ENCODE results near the gene LRBA.

The LRBA gene

DNA sequence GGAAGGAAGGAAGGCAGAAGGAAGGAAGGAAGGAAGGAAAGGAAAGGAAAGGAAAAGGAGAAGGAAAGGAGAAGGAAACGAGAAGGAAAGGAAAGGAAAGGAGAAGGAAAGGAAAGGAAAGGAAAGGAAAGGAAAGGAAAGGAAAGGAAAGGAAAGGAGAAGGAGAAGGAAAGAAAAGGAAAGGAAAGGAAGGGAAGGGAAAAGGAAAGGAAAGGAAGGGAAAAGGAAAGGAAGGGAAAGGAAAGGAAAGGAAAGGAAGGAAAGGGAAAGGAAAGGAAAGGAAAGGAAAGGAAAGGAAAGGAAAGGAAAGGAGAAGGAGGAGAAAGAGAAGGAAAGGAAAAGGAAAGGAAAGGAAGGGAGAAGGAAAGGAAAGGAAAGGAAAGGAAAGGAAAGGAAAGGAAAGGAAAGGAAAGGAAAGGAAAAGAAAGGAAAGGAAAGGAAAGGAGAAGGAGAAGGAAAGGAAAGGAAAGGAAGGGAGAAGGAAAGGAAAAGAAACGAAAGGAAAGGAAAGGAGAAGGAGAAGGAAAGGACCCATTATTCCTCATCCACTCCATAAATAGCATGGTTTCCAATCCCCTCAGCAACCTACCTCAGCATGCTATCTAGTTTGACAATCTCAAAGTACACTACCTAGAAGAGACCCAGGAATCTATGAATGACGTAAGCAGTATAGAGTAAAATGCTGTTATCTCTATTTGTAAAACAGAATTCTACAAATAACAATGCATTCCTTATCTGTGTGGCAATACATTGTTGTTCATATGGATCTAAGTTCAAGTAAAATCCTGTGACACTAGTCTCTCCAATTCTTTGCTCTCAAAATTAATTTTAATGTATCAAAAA lies 209.7 kb downstream of the LRBA start:
- no peak for DNase-seq (ENCODE audit: low spot score)

DNA sequence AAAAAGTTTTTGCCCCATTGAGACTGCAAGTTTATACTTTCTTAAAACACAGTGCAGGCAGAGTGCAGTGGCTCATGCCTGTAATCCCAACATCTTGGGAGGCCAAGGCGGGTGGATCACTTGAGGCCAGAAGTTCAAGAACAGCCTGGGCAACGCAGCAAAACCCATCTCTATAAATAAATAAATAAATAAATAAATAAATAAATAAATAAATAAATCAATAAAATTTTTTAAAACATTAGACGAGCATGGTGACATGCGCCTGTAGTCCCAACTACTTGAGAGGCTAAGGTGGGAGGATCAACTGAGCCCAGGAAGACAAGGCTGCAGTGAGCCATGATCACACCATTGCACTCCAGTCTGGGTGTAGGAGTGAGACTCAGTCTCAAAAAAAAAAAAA lies 213.3 kb downstream of the LRBA start:
- no peak for DNase-seq (ENCODE audit: low spot score)

DNA sequence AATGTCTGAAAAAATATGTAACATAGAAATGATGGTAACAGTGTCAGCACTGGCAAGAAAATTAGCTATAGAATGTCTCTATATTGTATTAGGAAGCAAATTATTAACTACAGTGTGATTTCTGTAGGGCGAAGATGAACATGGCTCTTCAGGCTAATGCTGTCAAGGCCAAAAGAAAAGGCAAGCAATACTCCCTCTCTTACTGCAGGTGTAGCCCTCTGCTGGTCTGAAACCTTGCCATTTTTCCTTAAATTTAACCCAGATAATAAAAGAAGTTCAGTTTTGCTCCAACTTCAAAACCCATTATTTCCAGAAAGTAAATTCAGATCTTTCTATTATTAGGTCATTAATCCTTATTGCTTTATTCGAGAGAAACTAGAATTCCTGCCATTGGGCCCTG lies 215.9 kb downstream of the LRBA start:
- DNase-seq (ENCODE audit: low spot score): no peak

DNA sequence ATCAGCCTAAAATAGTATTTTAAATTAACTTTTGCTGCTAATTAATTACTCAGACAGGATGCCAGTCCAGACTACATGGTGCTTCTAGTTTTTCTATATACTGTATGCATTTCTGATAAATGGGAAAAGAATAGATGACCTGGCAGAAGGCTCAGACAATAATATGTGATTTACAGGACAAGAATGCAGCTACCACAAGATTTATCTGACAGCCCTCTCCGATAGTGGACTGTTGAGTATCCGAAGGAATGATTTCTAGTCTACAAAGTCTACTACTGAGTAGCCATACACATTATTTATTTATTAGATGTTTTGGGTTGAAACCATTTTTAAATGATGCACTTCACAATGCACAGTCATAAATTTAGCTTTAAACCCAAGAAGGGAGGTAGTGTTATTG lies 220.4 kb downstream of the LRBA start:
- no peak for DNase-seq (ENCODE audit: low spot score)

DNA sequence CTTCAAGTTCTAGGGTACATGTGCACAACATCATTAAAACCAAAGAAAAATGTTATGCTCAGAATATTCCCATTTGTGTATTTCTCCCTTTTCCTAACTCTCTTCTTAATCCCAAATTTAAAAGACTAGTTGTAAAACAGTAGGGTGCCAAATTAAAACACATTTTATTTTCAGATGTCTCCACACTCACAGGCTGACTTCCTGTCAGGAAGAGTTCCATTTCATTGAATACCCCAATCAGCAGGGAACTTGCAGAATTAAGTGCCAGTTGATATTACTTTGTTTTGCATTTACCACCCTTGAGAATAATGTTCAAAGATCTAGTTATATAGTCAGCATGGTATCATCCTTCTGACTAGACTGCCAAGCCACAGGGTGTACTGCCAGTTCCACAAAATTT lies 225.2 kb downstream of the LRBA start:
- DNase-seq (ENCODE audit: low spot score): no peak

DNA sequence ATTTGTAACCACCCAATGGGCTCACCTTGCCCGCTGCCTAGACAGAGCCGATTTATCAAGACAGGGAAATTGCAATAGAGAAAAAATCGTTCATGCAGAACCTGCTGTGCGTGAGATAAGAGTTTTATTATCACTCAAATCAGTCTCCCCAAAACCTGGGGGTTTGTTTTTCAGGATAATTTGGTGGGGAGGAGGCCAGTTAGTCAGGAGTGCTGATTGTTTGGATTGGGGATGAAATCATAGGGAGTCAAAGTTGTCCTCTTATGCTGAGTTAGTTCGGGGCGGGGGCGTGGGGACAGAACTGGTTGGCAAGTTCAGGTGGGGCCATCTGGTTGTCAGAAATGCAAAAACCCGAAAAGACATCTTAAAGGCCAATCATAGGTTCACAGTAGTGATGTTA lies 230.1 kb downstream of the LRBA start:
- no peak for DNase-seq (ENCODE audit: low spot score)

DNA sequence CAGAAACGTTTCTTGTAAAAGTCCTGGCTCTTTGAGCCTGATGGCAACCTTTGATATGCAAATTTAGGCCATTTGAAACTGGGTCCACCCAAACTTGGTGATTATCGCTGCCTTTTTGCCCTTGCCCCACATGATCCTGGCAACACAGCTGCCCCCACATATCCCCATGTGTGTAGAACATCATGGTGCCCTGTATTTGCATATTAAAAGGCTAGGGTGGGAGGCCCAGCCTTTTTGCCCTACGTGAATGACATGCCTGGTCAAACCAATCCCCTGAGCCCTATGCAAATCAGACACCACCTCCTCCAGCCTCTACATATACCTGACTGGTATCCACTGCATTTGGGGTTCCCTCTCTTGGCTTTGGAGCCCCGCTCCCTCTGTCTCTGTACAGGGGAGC lies 230.8 kb downstream of the LRBA start:
- DNase-seq (ENCODE audit: low spot score): no peak

DNA sequence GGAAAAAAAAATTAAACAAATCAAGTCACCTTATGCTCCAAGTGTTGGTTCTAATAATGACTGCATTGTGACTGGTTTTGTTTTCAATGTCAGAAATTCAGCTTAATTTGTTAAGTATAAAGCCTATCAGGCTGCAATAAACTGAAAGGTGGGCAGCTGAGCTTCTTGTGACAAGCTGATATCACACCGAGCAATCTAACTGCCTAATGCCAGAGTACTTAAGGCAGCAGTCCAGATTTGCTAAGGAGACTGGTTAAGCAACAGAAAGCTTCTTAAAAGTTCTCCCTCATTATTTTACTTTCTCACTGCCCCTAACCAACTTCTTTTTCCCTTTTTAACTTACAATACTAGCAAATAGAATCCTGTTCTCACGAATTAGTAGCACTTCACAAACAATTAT lies 232.2 kb downstream of the LRBA start:
- peak; percentile 10 for DNase-seq (ENCODE audit: low spot score)

DNA sequence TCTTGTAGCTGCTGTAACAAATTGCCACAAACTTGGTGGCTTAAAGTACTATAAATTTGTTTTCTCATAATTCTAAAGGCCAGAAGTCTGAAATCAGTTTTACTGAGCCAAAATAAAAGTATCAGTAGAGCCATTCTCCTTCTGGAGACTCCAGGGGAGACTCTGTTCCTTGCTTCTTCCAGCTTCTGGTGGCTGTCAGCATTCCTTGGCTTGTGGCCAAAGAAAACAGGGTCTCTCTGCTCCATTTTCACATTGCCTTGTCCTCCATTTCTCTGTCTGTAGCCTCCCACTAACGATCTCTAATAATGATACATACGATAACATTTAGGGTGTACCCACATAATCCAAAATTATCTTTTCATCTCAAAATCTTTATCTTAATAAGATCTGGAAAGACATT lies 232.8 kb downstream of the LRBA start:
- DNase-seq (ENCODE audit: low spot score): peak; percentile 32

DNA sequence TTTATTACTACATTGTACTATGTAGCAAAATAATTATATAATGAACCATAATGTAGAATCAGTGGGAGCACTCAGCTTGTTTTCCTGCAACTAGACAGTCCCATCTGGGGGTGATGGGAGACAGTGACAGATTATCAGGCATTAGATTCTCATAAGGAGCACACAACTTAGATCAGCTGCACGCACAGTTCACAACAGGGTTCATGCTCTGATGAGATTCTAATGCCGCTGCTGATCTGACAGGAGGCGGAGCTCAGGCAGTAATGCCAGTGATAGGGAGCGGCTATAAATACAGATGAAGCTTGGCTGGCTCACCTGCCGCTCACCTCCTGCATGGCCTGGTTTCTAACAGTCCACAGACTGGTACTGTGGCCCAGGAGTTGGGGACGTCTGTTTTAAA lies 233.9 kb downstream of the LRBA start:
- DNase-seq (ENCODE audit: low spot score): no peak

DNA sequence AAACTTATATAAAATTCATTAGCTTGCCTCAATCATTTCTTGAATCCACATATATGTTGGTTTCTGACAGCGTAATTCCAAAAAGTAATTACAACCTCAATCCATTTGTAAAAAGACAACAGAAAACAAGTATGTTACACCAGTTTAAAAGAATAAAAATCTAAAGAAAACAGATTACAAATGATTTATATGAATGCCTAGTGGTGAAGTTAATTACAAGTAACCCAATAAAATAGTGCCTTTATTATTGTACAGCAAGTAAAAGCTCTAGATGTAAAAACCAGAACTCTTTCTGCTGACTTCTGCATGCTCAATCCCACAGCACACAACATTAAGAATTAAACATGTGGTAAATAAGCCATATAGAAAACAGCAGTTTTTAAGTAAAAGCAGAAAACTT lies 235.4 kb downstream of the LRBA start:
- DNase-seq (ENCODE audit: low spot score): no peak

DNA sequence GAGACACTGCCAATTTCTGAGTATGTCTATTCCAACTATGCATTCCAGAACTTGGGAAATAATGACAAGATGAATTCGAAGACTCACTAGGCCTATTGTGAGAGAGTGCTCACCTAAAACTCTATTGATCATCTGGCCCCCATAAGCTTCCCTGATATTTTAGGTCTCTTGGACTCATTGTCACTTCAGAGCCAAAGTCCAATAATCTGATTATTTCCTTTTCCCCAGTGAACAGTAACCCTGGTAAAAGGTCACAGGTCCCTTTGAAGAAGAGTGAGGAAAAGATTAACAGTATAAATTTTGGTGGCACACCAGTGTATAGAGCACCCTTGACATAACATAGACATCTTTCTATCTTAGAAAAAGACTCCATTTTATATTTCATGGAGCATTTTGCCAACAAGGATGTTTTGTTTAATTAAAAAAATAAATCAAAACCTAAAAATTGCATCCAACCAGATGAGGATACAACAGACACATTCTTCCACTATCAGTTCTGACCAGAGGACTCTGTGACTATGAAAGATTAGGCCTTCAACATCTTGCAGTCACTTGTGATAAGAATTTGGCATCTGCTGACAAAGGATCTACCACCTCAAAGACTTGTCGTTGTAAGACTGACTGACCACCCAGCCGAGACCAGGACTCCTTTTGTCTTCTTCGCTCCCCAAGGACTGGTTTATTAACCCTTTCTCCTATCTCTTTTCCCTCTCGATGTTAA lies 241.2 kb downstream of the LRBA start:
- DNase-seq (ENCODE audit: low spot score): no peak

DNA sequence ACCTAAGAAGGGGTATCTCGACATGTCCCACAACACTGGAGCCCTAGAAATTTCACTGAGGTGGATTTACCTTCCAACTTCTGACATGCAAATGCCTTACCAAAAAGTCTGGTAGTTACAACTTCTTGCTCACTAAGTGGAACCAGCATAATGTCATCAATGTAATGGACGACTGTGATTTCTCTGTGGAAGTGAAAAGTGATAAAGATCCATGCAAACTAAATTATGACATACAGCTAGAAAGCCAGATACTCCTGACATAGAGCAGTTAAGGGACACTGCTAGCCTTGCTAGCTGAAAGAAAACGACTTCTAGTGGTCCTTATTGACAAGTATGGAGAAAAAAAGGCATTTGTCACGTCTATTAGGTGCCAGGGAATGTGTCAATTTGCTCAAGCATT lies 242.1 kb downstream of the LRBA start:
- DNase-seq (ENCODE audit: low spot score): no peak

DNA sequence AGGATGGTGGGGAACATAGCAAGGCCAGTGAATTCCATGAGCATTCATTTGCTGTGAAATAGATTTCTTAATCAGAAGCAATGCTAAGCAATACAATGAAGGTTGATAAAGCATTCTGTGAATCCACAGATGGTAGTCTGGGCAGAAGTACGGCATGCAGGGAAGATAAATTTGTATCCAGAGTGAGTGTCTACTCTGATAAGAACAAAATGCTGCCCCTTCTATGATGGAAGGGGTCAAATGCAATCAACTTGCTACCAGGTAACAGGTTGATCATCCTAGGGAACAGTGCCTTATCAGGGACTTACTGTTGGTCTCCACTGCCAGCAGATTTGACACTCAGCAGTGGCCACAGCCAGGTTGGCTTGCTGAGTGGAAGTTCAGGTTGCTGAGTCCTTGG lies 243.7 kb downstream of the LRBA start:
- no peak for DNase-seq (ENCODE audit: low spot score)

DNA sequence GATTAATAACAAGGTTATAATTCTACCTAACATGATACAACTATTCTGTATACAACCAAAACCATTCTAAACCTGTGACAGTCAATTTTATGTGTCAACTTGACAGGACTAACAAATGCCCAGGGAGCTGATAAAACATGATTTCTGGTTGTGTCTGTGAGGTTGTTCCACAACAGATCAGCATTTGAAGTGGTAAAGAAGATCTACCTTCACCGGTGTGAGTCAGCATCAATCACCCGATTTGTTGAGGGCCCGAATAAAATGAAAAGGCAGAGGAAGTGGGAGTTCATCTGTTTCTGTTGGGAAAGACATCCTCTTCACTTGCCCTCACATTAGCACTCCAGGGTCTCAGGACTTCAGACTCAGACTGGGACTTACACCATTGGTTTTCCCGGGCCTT lies 245.2 kb downstream of the LRBA start:
- no peak for DNase-seq (ENCODE audit: low spot score)

DNA sequence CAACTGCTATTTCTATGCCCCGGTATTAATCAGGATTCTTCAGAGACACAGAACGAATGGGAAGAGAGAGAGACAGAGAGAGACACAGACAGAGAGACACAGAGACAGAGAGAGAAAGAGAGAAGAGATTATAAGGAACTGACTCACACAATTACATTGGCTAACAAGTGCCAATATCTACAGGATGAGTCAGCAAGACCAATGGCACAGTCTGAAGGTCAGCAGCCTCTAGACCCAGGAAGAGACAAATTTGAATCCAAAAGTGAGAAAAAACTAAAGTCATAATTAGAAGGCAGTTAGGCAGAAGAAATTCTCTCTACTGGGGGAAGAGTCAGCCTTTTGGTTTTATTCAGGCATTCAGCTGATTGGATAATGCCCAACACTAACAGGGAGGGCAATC lies 245.8 kb downstream of the LRBA start:
- no peak for DNase-seq (ENCODE audit: low spot score)

DNA sequence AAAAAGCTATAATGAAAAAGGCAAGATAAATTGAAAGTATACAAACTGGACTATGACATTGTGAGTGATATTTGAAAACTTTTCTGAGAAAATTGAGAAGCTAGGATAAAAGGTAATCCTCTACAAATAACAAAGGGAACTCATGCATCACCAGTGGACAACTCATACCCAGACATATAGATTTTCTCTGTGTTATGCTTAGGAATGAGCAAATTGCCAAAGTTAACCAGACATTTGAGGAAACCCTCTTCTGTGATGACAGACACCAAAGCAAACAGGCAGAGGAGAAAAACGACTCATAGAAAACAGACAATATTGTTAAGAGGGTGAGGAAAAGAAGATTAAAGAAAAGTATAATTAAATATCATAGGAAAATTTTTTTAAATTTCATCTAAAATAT lies 246.6 kb downstream of the LRBA start:
- no peak for DNase-seq (ENCODE audit: low spot score)

DNA sequence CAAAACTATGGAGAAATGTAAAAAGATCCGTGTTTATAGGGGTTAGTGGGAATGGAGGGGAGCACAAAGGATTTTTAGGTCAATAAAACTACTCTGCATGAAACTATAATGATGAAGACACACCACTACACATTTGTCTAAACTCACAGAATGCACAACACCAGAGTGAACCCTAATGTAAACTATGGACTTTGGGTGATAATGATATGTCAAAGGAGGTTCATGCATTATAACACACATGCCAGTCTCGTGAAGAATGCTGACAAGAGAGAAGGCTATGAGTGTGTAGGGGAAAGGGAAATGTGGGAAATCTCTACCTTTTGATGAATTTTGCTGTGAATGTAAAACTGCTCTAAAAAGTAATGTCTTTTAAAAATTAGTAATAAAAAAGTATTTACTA lies 249.9 kb downstream of the LRBA start:
- no peak for DNase-seq (ENCODE audit: low spot score)

DNA sequence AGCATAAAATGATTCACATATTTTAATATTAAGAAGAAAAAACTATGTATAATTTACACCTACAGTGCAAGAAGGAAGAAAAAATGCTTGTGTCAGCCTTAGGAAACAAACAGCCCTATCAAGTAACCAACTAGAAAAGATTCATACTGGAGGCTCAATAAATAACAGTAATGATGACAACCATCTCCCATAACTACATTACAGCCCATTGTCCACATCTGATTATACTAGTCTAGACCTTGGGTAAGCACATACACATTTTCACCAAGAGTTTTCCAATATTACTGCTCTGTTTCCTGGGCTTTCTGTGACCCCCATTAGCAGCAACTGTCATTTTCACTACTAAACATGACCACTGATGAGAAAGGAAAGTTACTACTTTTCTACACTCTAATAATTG lies 263.4 kb downstream of the LRBA start:
- DNase-seq (ENCODE audit: low spot score): no peak

DNA sequence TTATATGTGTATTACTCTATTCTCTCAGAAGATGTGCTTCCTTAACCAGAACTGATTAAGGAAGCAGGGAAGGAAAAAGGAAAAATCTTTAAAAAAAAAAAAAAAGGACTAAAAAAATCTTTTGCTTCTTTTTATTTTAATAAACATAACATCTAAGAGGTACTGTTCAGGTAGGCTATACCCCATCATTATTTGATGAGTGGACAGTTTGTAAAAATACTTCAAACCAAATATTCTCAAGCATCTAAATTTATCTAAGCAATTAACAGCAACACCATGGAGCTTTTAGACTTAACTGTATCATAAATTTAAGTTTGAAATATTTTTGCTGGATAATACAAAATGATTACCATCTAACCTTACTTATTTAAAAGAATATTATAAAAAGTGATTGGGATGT lies 264.3 kb downstream of the LRBA start:
- DNase-seq (ENCODE audit: low spot score): no peak

DNA sequence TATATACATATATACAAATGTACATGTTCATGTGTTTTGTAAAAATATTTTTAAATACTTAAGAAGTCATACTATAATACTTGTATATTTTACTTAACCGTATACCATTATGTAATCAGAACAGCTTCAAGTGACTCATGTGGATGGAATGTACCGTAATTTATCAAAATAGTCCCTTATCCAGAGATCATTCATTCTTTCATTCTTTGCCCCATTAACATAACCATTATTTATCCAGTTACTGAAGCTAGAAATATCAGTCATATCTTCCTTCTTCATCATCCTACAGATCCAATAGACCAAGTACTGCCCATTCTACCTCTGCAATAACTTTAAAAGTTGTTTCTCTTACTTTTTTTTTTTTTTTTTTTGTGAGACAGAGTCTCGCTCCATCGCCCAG lies 268.9 kb downstream of the LRBA start:
- DNase-seq (ENCODE audit: low spot score): no peak

DNA sequence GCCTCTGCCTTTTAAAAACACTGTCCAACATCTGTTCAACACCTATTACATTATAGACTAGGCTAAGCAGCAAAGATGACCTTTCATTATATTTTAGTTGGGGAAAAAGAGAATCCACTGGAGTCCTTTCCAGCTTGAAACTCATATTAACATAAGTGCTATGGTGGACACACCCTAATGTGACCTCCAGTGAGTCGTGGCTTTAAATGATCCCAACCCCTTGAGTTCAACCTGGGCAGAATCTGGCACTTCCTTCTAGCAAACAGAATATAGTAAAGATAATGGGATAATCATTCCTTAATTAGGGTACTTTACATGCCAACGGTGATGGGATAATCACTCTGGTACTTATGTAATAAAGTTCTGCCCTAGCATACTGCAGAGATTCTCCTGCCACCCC lies 270.5 kb downstream of the LRBA start:
- no peak for DNase-seq (ENCODE audit: low spot score)

DNA sequence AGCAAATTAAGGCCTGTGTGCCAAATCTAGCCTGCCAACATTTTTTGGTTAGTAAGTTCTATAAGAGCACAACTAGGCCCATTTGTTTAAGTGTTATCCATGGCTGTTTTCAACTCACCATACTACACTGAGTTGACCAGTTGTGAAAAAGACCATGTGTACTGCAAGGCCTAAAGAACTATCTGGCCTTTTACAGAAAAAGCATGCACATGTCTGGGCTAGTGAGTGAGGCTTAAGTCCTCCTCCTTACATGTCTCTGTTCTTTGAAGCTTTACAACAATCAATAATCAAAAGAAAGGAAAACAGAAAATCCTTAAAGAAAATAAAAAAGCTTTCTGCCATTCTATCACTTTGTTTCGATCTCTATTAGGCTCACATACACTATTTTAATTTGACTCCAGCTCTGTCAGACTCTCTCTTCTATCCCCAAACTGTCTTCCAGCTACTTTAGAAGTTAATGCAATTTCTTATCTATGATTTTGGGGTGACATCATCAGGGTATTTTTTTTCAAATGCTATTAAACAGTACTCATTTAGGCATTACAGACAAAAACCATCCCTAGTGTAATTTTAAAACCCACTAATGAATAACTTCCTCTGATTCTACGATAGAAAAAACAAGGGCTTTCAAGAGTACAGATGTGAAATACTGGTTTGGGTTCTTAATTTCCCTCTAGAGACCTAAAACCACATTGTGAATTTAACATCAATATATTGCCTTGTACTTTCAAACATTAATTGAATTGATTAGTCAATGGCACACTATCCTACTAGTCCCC lies 271.3 kb downstream of the LRBA start:
- DNase-seq (ENCODE audit: low spot score): no peak
